HUES64 (cell line): ENCODE measurements around the gene GOLGA8A.
A peak's percentile ranks its signal among the peaks of the same experiment; 100 is the strongest.
"Not testable (repeated sequence)": the region's sequence is repeated elsewhere in the genome, so short reads cannot be mapped to it uniquely, and the experiment has no call there.

Experiments
- H3K27ac ChIP-seq: 2 replicates; pipeline ENCODE4 v1.7.0; 2013; ENCODE audit warnings: low read depth, low read length, inconsistent platforms
- H3K27me3 ChIP-seq: 2 replicates; pipeline ENCODE4 v1.6.1; 2013; ENCODE audit warnings: mild to moderate bottlenecking, low read length; ENCODE audit not compliant: insufficient read depth
- H3K36me3 ChIP-seq: 2 replicates; pipeline ENCODE4 v1.6.1; 2013; ENCODE audit warnings: mild to moderate bottlenecking, low read length; ENCODE audit not compliant: insufficient read depth
- H3K4me1 ChIP-seq: 2 replicates; pipeline ENCODE4 v1.6.1; 2013; ENCODE audit warnings: mild to moderate bottlenecking, low read length, moderate library complexity; ENCODE audit not compliant: insufficient read depth
- H3K4me3 ChIP-seq: 2 replicates; pipeline ENCODE4 v1.5.1; 2013; ENCODE audit warnings: mild to moderate bottlenecking, low read length, moderate library complexity
- H3K9ac ChIP-seq: 2 replicates; pipeline ENCODE4 v1.6.1; 2013; ENCODE audit warnings: mild to moderate bottlenecking, low read depth, low read length
- H3K9me3 ChIP-seq: 2 replicates; pipeline ENCODE4 v1.6.1; 2013; ENCODE audit warnings: low read depth, low read length; ENCODE audit not compliant: insufficient read depth
- WGBS: fragments of 150-250, 120-280 bp; methylation state at CpG from one replicate; pipeline ENCODE4 v1.1.7; 2013; ENCODE audit warnings: missing lambda C conversion rate; 5-methylcytosine and 5-hydroxymethylcytosine counted together

Gene GOLGA8A

DNA sequence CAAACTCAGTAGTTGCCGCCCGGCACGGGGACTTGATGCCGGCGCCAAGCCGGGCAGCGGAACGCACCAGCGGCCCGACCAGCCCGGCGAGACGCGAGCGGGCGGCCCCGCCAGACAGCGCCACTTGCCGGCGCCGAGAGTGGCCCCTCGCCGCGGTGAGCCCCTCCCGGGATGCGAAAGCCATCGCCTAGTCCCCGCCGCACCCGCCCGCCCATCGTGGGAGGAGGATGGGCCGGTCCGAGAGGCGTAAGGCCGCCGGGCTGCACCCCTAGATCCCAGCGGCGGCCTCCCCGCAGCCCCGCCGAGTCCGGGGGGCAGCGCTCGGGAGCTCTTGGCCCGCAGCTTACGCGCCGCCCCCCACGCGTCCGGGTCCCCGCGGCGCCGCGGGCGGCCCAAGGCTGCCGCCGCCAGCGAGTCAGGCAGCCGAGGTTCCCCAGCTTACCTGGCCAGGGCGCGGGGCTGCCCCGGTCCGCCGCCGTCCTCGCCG lies 609 bp downstream of the GOLGA8A start:
- no peak overlapping the region for H3K27ac ChIP-seq

DNA sequence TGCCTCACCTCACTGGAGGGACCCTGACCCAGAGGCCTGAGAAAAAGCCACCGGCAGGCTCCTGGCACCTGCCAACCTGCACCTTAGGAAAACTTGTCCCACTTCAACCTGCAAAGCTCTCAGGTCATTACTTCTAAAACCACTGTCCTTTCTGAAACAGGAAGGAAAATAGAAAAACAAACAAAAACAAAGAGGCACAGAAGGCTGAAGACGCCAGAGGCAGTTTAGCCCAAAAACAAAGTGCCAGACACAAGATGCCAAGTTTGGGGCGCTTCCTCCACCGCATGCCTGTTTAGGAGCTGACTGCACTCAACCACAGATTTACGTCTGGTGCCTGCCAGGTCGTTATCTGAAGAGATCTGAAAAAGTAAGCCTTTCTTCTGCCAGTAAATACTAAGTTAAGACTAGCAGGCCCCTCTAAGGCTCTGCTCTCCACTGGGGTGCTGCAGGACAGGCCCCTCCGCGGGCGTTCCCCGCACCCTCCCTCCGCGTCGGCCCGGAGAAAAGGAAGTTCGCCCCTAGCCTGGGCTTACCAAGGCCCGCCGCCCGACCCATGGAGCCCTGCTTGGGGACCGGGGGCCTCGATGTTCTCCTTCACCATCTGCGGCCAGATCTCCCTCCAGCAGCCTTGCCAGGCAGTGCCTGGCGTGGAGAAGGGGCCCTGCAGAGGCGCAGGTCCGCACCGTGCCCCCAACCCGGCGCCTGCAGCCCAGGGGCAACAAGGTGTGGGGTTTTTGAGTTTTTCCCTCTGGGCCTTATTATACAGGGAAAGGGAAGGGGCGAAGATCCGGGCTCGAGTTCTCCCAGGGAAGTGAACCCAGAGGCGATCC lies 1.3 kb downstream of the GOLGA8A start:
- WGBS, result 13% methylated on average over 31 of the region's 31 CpGs

More for the DNA sequence above, 609 bp downstream of the GOLGA8A start:
- H3K9ac ChIP-seq, result no peak overlapping the region
- WGBS, result under 1% methylated on average over 62 of the region's 70 CpGs
- peaks cover 3% of the 10 kb centered on the region; the same call in 1 of the 2 replicates for H3K9me3 ChIP-seq
- H3K4me1 ChIP-seq, result no peaks in the 10 kb centered on the region
- H3K36me3 ChIP-seq, result no peaks in the 10 kb centered on the region
- H3K4me3 ChIP-seq, result peak overlapping the region; percentile 50
- H3K27me3 ChIP-seq, result peaks cover 35% of the 10 kb centered on the region

DNA sequence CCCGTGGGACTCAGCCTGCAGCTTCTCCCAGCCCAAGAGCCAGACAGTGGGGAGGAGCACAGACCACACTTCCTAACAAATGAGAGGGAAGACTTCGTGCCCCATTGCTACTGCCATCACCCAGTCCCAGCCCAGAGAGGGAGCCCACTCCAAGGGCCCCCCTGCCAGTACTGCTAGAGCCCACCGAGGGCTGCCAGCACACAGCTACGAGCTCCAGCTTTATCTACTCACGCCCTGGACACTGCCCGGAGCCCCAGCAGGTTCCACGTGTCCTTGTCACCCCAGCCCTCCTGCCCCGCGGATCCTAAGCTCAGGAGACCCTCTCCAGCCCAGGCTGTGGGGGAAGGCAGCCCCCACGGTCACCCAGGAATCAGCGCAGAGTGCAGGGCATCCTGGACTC lies 1.9 kb downstream of the GOLGA8A start:
- peaks cover 3% of the 10 kb centered on the region; the same call in 1 of the 2 replicates for H3K9me3 ChIP-seq
- H3K36me3 ChIP-seq, result no peaks in the 10 kb centered on the region
- no peaks in the 10 kb centered on the region for H3K4me1 ChIP-seq
- 83% methylated on average over 10 of the region's 11 CpGs for WGBS
- H3K27ac ChIP-seq, result no peak overlapping the region
- no peak overlapping the region for H3K4me3 ChIP-seq
- H3K9ac ChIP-seq, result no peak overlapping the region
- peaks cover 35% of the 10 kb centered on the region for H3K27me3 ChIP-seq

More for the DNA sequence above, 1.3 kb downstream of the GOLGA8A start:
- Histone ChIP-seq H3K4me1 (no peaks in the 10 kb centered on the region), H3K9ac (no peak overlapping the region), H3K36me3 (no peaks in the 10 kb centered on the region), H3K27ac (no peak overlapping the region), H3K9me3 (peaks cover 3% of the 10 kb centered on the region; the same call in 1 of the 2 replicates), H3K27me3 (peaks cover 35% of the 10 kb centered on the region), H3K4me3 (peak overlapping the region; percentile 50)

DNA sequence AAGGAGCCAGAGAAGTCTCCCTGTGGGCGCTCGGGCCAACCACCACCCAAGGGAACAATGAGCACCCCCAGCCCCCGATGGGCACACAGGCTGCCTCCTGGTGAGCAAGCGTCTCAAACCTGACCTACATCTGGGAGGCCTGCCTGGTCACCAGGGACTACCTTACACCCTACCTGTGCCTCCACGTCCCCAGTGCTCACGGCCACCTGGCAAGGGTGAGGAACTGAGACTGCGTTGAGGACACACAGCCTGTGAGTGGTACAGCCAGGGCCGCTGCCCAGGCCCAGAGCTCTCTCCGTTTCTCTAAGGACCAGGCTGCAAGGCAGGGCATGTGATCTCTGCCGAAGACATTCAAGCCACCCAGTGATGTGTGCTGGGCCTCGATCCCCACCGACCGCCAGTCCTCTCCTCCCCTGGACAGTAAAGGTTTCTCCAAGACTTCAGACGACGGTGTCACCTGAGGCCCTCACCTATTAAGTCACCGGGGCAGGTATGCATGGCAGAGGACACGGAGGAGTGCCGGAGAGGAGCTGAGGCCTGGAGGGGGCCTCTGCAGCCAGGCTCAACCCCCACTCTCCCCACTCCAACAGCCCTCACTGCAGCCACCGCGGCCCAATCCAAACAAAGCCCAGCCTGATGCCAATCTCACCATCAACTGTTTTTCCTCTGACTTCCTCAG lies 2.8 kb downstream of the GOLGA8A start:
- Histone ChIP-seq H3K27me3 (peaks cover 35% of the 10 kb centered on the region), H3K4me3 (no peak overlapping the region), H3K9me3 (peaks cover 3% of the 10 kb centered on the region; the same call in 1 of the 2 replicates), H3K27ac (no peak overlapping the region), H3K36me3 (no peaks in the 10 kb centered on the region), H3K4me1 (no peaks in the 10 kb centered on the region), H3K9ac (no peak overlapping the region)
- 96% methylated on average over 20 of the region's 20 CpGs for WGBS

DNA sequence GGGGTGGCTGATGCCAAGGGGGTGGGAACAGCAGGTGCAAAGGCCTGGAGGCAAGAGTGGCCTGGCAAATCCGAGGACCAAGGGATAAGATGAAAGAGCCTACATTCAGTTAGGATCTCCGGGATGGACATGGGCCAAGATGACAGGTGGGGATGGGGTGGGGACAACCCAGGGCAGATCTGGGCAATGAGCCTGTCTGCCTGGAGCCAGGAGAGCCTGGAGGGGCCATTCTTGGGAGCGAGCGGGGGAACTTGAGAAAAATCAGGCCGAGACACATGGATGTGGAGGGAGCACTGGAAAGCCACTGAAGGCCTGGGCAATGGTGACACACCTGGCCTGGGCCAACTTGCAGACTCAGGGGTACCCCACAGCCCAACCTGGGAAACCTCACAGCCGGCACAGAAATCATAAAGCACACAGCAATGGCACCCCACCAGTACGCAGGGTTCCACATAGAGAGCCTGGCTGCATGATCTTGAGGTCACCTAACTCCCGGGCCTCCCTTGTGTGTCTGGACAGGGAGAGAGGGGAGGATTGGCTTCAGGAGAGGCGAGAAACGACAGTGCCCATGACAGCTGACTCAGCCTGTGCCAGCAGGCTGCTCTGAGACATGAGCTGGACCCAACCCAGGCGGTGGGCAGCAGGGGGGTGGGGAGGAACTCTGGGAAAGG lies 3.5 kb downstream of the GOLGA8A start:
- H3K4me1 ChIP-seq, H3K36me3 ChIP-seq, H3K9ac ChIP-seq, H3K4me3 ChIP-seq, H3K27ac ChIP-seq, H3K9me3 ChIP-seq: not testable (repeated sequence)
- peaks cover 33% of the 10 kb centered on the region for H3K27me3 ChIP-seq
- WGBS, result 82% methylated on average over 9 of the region's 11 CpGs

DNA sequence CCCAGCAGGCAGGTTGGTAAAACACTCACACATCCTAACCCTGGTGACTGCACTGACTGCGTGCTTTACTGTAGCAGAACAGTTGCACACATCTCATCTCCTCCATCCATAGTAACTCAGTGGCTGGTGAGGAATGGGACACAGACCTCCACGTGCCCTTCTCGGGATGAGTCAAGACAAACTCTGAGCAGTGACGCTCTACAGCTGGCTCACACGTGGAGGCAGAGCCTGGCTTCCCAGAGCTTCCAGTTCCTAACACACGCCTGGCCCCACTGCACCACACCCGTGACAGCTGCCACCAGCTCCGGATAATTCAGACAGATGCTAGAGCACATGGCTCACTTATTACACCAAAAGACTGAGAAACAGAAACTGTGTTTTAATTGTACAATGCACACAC lies 7.0 kb downstream of the GOLGA8A start:
- WGBS, result 95% methylated on average over 8 of the region's 8 CpGs
- H3K36me3 ChIP-seq, H3K4me1 ChIP-seq, H3K27me3 ChIP-seq, H3K9me3 ChIP-seq, H3K27ac ChIP-seq, H3K4me3 ChIP-seq, H3K9ac ChIP-seq: not testable (repeated sequence)

DNA sequence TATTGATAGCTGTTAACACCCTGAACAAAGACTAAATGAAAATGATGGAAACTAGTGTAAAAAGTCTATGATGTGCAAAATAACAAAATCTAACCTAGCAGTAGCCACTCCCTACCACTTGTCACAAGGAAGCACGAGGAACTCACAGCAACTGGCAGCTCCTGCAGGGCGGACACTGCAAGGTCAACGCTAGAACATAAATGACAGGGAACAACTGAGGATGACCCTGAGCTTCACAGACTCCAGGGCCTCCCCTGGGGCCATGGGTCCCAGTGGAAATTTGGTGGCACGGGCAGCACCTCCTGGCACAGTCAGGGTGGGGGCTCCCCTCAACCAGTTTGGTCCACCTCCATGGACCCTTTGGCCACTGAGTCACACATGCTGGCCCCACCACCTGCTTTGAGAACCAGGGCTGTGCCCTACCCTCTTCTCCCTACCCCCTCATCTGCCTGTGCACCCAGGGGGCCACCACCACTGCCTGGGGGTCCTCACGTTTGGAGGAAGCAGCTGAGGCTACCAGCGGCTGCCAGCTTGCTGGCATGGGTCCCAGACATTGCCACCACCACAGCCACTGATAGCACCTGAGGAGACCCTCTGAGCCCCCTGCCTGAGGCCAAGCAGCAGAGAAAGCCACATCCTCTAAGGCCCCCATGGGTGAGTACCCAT lies 14.1 kb downstream of the GOLGA8A start:
- WGBS, result 87% methylated on average over 4 of the region's 6 CpGs
- H3K27me3 ChIP-seq, H3K4me1 ChIP-seq: not testable (repeated sequence)

DNA sequence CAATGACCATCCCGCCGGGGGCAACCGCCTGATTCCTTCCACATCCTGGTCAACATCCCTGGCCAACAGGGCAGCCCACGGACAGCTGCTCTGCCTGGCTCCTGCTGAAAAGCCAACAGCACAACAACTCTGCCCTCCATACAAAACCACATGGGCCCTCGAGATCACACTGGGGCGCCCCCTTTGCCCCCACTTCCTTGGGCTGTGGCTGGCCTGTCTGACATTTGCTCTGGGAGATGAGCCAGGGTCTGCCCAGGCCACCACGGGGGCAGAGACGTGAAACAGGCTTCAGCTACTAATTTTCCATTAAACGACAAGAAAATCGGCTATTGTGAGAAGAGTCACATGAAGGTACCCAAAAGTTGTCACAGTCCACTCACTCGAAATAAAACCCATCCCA lies 16.7 kb downstream of the GOLGA8A start:
- not testable (repeated sequence) for H3K4me3 ChIP-seq, H3K4me1 ChIP-seq, H3K36me3 ChIP-seq, H3K27ac ChIP-seq, H3K9me3 ChIP-seq, H3K9ac ChIP-seq, H3K27me3 ChIP-seq
- 92% methylated on average over 6 of the region's 11 CpGs for WGBS

More for the DNA sequence above, 14.1 kb downstream of the GOLGA8A start:
- H3K36me3 ChIP-seq, H3K27ac ChIP-seq, H3K9me3 ChIP-seq, H3K9ac ChIP-seq, H3K4me3 ChIP-seq: not testable (repeated sequence)

DNA sequence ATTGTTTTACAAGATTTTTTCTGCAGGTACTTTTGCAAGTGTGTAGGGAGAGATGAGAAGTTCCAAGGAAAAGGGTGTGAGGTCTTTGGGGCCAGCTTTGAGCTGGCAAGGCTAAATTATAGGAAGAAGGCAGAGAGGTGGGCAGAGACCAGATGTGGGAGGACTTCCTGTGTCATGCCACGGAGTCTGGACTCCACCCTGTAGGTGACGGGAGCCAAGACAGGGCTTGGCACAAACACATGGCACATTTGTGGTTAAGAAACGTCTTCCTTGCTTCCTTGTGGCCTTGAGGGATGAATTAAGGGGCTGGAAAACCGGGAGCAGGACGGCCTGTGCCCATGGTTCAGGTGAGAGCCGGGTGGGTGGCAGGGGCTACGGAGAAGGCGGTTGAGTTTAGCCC lies 19.2 kb downstream of the GOLGA8A start:
- H3K27me3 ChIP-seq, H3K4me1 ChIP-seq, H3K9me3 ChIP-seq, H3K27ac ChIP-seq, H3K4me3 ChIP-seq, H3K9ac ChIP-seq, H3K36me3 ChIP-seq: not testable (repeated sequence)
- 96% methylated on average over 8 of the region's 8 CpGs for WGBS

DNA sequence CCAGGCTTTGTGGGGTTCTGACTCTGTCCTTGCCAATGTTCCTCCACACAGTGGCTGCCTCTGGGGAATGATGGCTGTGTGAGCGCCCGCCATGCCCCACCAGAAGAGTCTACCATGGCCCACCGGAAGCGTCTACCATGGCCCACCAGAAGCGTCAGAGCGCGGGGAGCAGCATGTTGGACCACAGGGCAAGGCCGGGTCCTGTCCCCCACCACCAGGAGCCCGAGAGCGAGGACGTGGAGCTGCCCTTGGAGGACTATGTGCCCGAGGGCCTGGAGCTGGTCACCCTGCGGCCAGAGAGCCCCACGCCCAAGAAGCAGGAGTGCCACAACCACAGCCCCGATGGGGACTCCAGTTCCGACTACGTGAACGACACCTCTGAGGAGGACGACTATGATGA lies 28.1 kb downstream of the GOLGA8A start:
- H3K4me3 ChIP-seq, H3K9me3 ChIP-seq, H3K9ac ChIP-seq, H3K36me3 ChIP-seq, H3K27me3 ChIP-seq, H3K4me1 ChIP-seq, H3K27ac ChIP-seq: not testable (repeated sequence)
- WGBS, result 100% methylated on average over 8 of the region's 19 CpGs

DNA sequence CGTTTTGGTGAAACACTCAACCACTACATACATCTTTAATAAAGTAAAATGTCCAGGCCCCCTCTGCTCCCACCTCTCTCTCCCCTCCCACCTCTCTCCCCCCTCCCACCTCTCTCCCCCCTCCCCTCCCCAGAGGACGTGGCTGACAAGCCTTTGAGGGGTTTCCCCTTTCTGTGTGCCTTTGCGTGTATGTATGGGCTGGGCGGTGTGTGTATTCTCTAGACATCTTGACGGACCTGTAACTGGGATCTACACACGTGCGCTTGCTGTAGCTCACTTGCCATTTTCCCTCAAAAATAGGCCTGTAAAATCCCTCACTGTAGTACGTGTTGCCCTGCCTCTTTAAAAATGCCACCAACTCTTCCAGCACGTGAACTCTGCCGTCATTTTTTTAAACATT lies 28.6 kb downstream of the GOLGA8A start:
- H3K9me3 ChIP-seq, H3K27me3 ChIP-seq, H3K4me1 ChIP-seq, H3K27ac ChIP-seq, H3K4me3 ChIP-seq, H3K9ac ChIP-seq, H3K36me3 ChIP-seq: not testable (repeated sequence)
- no CpG with 5 or more reads among the region's 10 CpGs for WGBS
